ENCODE data around the gene AQP4. TPM values are rescaled to one million over a fixed set of nuclear protein-coding genes. Genes with fewer than 3 reads are reported as not detected.

AQP4 gene
- total RNA-seq, result not detected
- long read RNA-seq, result 0 reads

GRCh38 chr18:26865557-26865956 lies at the start of gene AQP4:
AQP4 (minus strand) TSS chr18:26865707; CDS start chr18:26865689, 18 bp downstream.
- no peak for DNase-seq (ENCODE audit: low spot score)

GRCh38 chr18:26911840-26912239 lies 46.3 kb upstream of the AQP4 start:
- DNase-seq (ENCODE audit: low spot score), result no peak

- DNase-seq (ENCODE audit: low spot score), result no peak
These were observed 44.2 kb upstream of the AQP4 start for GRCh38 chr18:26909599-26910290.

GRCh38 chr18:26908906-26909305 lies 43.4 kb upstream of the AQP4 start:
- DNase-seq (ENCODE audit: low spot score), result no peak

GRCh38 chr18:26902291-26902690 lies 36.8 kb upstream of the AQP4 start:
- DNase-seq (ENCODE audit: low spot score), result no peak

- no peak for DNase-seq (ENCODE audit: low spot score)
These were observed 35.5 kb upstream of the AQP4 start for GRCh38 chr18:26901020-26901419.

- DNase-seq (ENCODE audit: low spot score), result no peak
These were observed 28.9 kb upstream of the AQP4 start for GRCh38 chr18:26894426-26894825.

GRCh38 chr18:26893996-26894395 lies 28.5 kb upstream of the AQP4 start:
- no peak for DNase-seq (ENCODE audit: low spot score)

- no peak for DNase-seq (ENCODE audit: low spot score)
These were observed 22.8 kb upstream of the AQP4 start for GRCh38 chr18:26888259-26888658.

- no peak for DNase-seq (ENCODE audit: low spot score)
These were observed 9.6 kb upstream of the AQP4 start for GRCh38 chr18:26875040-26875654.

- no peak for DNase-seq (ENCODE audit: low spot score)
These were observed 8.8 kb upstream of the AQP4 start for GRCh38 chr18:26874283-26874682.

- no peak for DNase-seq (ENCODE audit: low spot score)
These were observed 4.1 kb upstream of the AQP4 start for GRCh38 chr18:26869640-26870039.

GRCh38 chr18:26868968-26869586 lies 3.6 kb upstream of the AQP4 start:
- no peak for DNase-seq (ENCODE audit: low spot score)

GRCh38 chr18:26867471-26867870 lies 2.0 kb upstream of the AQP4 start:
- no peak for DNase-seq (ENCODE audit: low spot score)

- DNase-seq (ENCODE audit: low spot score), result no peak
These were observed 849 bp downstream of the AQP4 start for GRCh38 chr18:26864658-26865057.

GRCh38 chr18:26863921-26864497 lies 1.5 kb downstream of the AQP4 start:
- no peak for DNase-seq (ENCODE audit: low spot score)

- no peak for DNase-seq (ENCODE audit: low spot score)
These were observed 2.2 kb downstream of the AQP4 start for GRCh38 chr18:26863122-26863879.

- DNase-seq (ENCODE audit: low spot score), result no peak
These were observed 3.4 kb downstream of the AQP4 start for GRCh38 chr18:26862084-26862483.

GRCh38 chr18:26854292-26854881 lies 11.1 kb downstream of the AQP4 start:
- DNase-seq (ENCODE audit: low spot score), result no peak

- DNase-seq (ENCODE audit: low spot score), result no peak
These were observed 12.1 kb downstream of the AQP4 start for GRCh38 chr18:26853401-26853800.

- DNase-seq (ENCODE audit: low spot score), result no peak
These were observed 21.7 kb downstream of the AQP4 start for GRCh38 chr18:26843760-26844159.
